IMR-90 (cell line): ENCODE results near the gene PRKN. TPM values are rescaled to one million over a fixed set of nuclear protein-coding genes. Genes with fewer than 3 reads are reported as not detected.

Source experiments
- ATAC-seq: fragments of 200-7000 bp; cut with Tn5 transposase; 2 replicates; pipeline ENCODE4 v1.9.1; 2020; ENCODE audit warnings: low read depth, mild to moderate bottlenecking, moderate library complexity
- BruUV-seq: library from RNA; stranded (reverse); fragments of 400-500 nt; replicated peaks from 2 replicates; lab custom pipeline; 2021; lab: Mats Ljungman, UMichigan
- CTCF ChIA-PET: fragments of 300-600 bp; formaldehyde crosslinking; extraction: SDS; loops from one replicate; lab custom pipeline; 2021; ENCODE audit warnings: antibody characterized with exemption; lab: Yijun Ruan, JAX
- POLR2A ChIA-PET: fragments of 300-600 bp; sonication (Branson Sonifier 250); formaldehyde crosslinking; loops from one replicate; lab custom pipeline; 2022; ENCODE audit warnings: antibody characterized with exemption; ENCODE audit not compliant: unreplicated experiment; lab: Charles Lee
- DNase-seq: peaks from one replicate; pipeline ENCODE4 v3.0.0; 2013
- H2AFZ ChIP-seq: replicated peaks from 2 replicates; pipeline ENCODE3; 2013; ENCODE audit warnings: low read length, mild to moderate bottlenecking; ENCODE audit not compliant: poor library complexity
- H2AK5ac ChIP-seq: 2 replicates; pipeline ENCODE4 v1.6.1; 2013; ENCODE audit warnings: low read depth, low read length, inconsistent platforms
- H2AK9ac ChIP-seq: replicated peaks from 2 replicates; pipeline ENCODE3; 2013; ENCODE audit warnings: mild to moderate bottlenecking, low read depth, low read length, moderate library complexity; ENCODE audit not compliant: poor library complexity
- H2BK120ac ChIP-seq: 2 replicates; pipeline ENCODE4 v1.6.1; 2013; ENCODE audit warnings: low read depth, low read length, inconsistent platforms
- H2BK15ac ChIP-seq: 3 replicates; pipeline ENCODE4 v1.6.1; 2013; ENCODE audit warnings: low read depth, low read length, inconsistent platforms
- H2BK20ac ChIP-seq: 2 replicates; pipeline ENCODE4 v1.6.1; 2013; ENCODE audit warnings: low read depth, mild to moderate bottlenecking, inconsistent platforms, low read length, moderate library complexity
- H2BK5ac ChIP-seq: 2 replicates; pipeline ENCODE4 v1.6.1; 2013; ENCODE audit warnings: mild to moderate bottlenecking, low read depth, low read length, inconsistent platforms; ENCODE audit not compliant: poor library complexity, severe bottlenecking
- H3K14ac ChIP-seq: replicated peaks from 2 replicates; pipeline ENCODE4 v1.6.1; 2013; ENCODE audit warnings: low read depth, low read length, inconsistent platforms
- H3K18ac ChIP-seq: 2 replicates; pipeline ENCODE4 v1.6.1; 2013; ENCODE audit warnings: low read depth, low read length, control low read depth
- H3K23ac ChIP-seq: 2 replicates; pipeline ENCODE4 v1.6.1; 2013; ENCODE audit warnings: low read depth, low read length, inconsistent platforms
- H3K27ac ChIP-seq: 2 replicates; pipeline ENCODE4 v1.5.1; 2013; ENCODE audit warnings: mild to moderate bottlenecking, control low read depth, low read length; ENCODE audit not compliant: insufficient read depth
- H3K27me3 ChIP-seq: 2 replicates; pipeline ENCODE4 v1.6.1; 2013; ENCODE audit warnings: low read length; ENCODE audit not compliant: control insufficient read depth, insufficient read depth
- H3K36me3 ChIP-seq: 2 replicates; pipeline ENCODE4 v1.6.1; 2013; ENCODE audit warnings: low read length, mixed read lengths; ENCODE audit not compliant: control insufficient read depth, insufficient read depth
- H3K4ac ChIP-seq: 2 replicates; pipeline ENCODE4 v1.6.1; 2013; ENCODE audit warnings: low read depth, low read length, inconsistent platforms
- H3K4me1 ChIP-seq: 2 replicates; pipeline ENCODE4 v1.6.1; 2013; ENCODE audit warnings: low read length, mixed read lengths; ENCODE audit not compliant: control insufficient read depth, insufficient read depth
- H3K4me2 ChIP-seq: 2 replicates; pipeline ENCODE4 v1.6.1; 2013; ENCODE audit warnings: low read depth, mild to moderate bottlenecking, control low read depth, low read length, moderate library complexity
- H3K4me3 ChIP-seq: 2 replicates; pipeline ENCODE4 v1.5.1; 2013; ENCODE audit warnings: low read depth, mild to moderate bottlenecking, control low read depth, low read length, moderate library complexity; ENCODE audit not compliant: insufficient read depth
- H3K56ac ChIP-seq: 2 replicates; pipeline ENCODE4 v1.6.1; 2013; ENCODE audit warnings: low read length, inconsistent platforms; ENCODE audit not compliant: insufficient read depth; ENCODE audit errors: extremely low read depth
- H3K79me1 ChIP-seq, 2 experiments: 2 replicates each; pipeline ENCODE4 v1.6.1; 2013; ENCODE audit warnings: low read length in 2 of 2, inconsistent platforms in 1 of 2, low read depth in 1 of 2
- H3K9ac ChIP-seq: 2 replicates; pipeline ENCODE4 v1.6.1; 2013; ENCODE audit warnings: low read depth, low read length, control low read depth
- H3K9me1 ChIP-seq: 2 replicates; pipeline ENCODE4 v1.6.1; 2013; ENCODE audit warnings: low read length, inconsistent platforms; ENCODE audit not compliant: insufficient read depth
- H3K9me3 ChIP-seq: 2 replicates; pipeline ENCODE4 v1.6.1; 2013; ENCODE audit warnings: low read length; ENCODE audit not compliant: control insufficient read depth, insufficient read depth
- H4K20me1 ChIP-seq: 2 replicates; pipeline ENCODE4 v1.6.1; 2013; ENCODE audit warnings: low read length, inconsistent platforms; ENCODE audit not compliant: insufficient read depth
- H4K5ac ChIP-seq: 2 replicates; pipeline ENCODE4 v1.6.1; 2013; ENCODE audit warnings: mild to moderate bottlenecking, low read depth, low read length, control low read depth
- H4K8ac ChIP-seq, 2 experiments: 2 replicates each; pipeline ENCODE4 v1.6.1; 2013; ENCODE audit warnings: low read depth in 2 of 2, low read length in 2 of 2, control low read depth in 1 of 2, inconsistent platforms in 1 of 2
- H4K91ac ChIP-seq: 2 replicates; pipeline ENCODE4 v1.6.1; 2013; ENCODE audit warnings: low read depth, low read length, inconsistent platforms; ENCODE audit not compliant: insufficient read depth
- BHLHE40 ChIP-seq: fragments of 150-350 bp; IDR thresholded peaks from 2 replicates; pipeline ENCODE4 v1.6.1; 2016; ENCODE audit warnings: mild to moderate bottlenecking, low read depth, low read length
- CEBPB ChIP-seq: IDR thresholded peaks from 2 replicates; pipeline ENCODE4 v1.6.1; 2012; ENCODE audit warnings: low read depth, low read length, improper control_type of control experiment
- CHD1 ChIP-seq: IDR thresholded peaks from 2 replicates; pipeline ENCODE4 v1.6.1; 2012; ENCODE audit warnings: low read depth, low read length, improper control_type of control experiment
- CTCF ChIP-seq: conservative IDR thresholded peaks from 2 replicates; pipeline ENCODE4 v1.5.1; 2012; ENCODE audit warnings: mild to moderate bottlenecking, low read depth, low read length, improper control_type of control experiment
- MAFK ChIP-seq: IDR thresholded peaks from 2 replicates; pipeline ENCODE4 v1.6.1; 2012; ENCODE audit warnings: low read depth, low read length, improper control_type of control experiment
- MXI1 ChIP-seq: IDR thresholded peaks from 2 replicates; pipeline ENCODE4 v1.6.1; 2012; ENCODE audit warnings: low read depth, mild to moderate bottlenecking, low read length, moderate library complexity, borderline replicate concordance
- NFE2L2 ChIP-seq: fragments of 150-350 bp; IDR thresholded peaks from 2 replicates; pipeline ENCODE4 v1.6.1; 2016; ENCODE audit warnings: low read depth, mild to moderate bottlenecking, low read length
- POLR2A ChIP-seq: IDR thresholded peaks from 2 replicates; pipeline ENCODE4 v1.6.1; 2012; ENCODE audit warnings: mild to moderate bottlenecking, low read depth, low read length
- RCOR1 ChIP-seq: IDR thresholded peaks from 2 replicates; pipeline ENCODE4 v1.6.1; 2012; ENCODE audit warnings: mild to moderate bottlenecking, low read length, improper control_type of control experiment; ENCODE audit not compliant: insufficient replicate concordance
- RFX5 ChIP-seq: IDR thresholded peaks from 2 replicates; pipeline ENCODE4 v1.8.0; 2012; ENCODE audit warnings: low read depth, mild to moderate bottlenecking, low read length, moderate library complexity
- SMC3 ChIP-seq: fragments of 150-350 bp; IDR thresholded peaks from 2 replicates; pipeline ENCODE4 v1.6.1; 2016; ENCODE audit warnings: low read depth, mild to moderate bottlenecking, antibody characterized with exemption, low read length, moderate library complexity
- WGBS, 2 experiments: methylation state at CpG; one replicate each; pipeline versions ENCODE4 v1.1.5 to v1.1.7; 2013; ENCODE audit warnings: missing lambda C conversion rate in 2 of 2; ENCODE audit not compliant: insufficient read length in 1 of 2; ENCODE audit errors: extremely low coverage in 2 of 2; 5-methylcytosine and 5-hydroxymethylcytosine counted together
- dilution Hi-C: fragments of 300-500 bp; cut with HindIII; formaldehyde crosslinking; loops from one replicate; pipeline ENCODE4 v1.14.3; 2018; ENCODE audit warnings: low sequenced_read_pairs; ENCODE audit not compliant: unreplicated experiment
- in situ Hi-C: fragments of 300-500 bp; cut with MboI; formaldehyde crosslinking; loops from 3 replicates; pipeline ENCODE4 v1.14.3; 2019; ENCODE audit warnings: low sequenced_read_pairs, inconsistent platforms, mixed read lengths
- intact Hi-C: fragments of 100-400 bp; cut with micrococcal nuclease; formaldehyde crosslinking; loops from 2 replicates; pipeline ENCODE4 v1.10.0; 2022
- polyA plus RNA-seq, 3 experiments: library from polyadenylated mRNA; depleted of rRNA; stranded (reverse); fragments of >200 nt; gene quantifications; 2 replicates each; pipeline ENCODE4 v1.2.3, GENCODE V29; 2012; ENCODE audit warnings: low replicate concordance in 1 of 3
- total RNA-seq: library from RNA; depleted of rRNA; stranded (reverse); fragments of >200 nt; gene quantifications from 2 replicates; pipeline ENCODE4 v1.2.3, GENCODE V29; 2012

The PRKN gene
- total and polyA plus RNA-seq, 2 of the 4 experiments (the other 2 are of a cell fraction): 0.15 to 0.18 TPM

GRCh38 chr6:161575523-161576254, 1151.9 kb downstream of the PRKN start:
- Histone ChIP-seq H3K27ac (no peak overlapping the region), H4K20me1 (no peaks in the 10 kb centered on the region), H2BK5ac (no peak overlapping the region), H3K27me3 (no peaks in the 10 kb centered on the region), H3K9me3 (peaks cover 18% of the 10 kb centered on the region), H3K4me2 (no peak overlapping the region), H4K8ac (no peak overlapping the region), H3K36me3 (no peaks in the 10 kb centered on the region), H3K9ac (no peak overlapping the region), H3K9me1 (no peaks in the 10 kb centered on the region), H3K14ac (no peak overlapping the region), H3K56ac (no peak overlapping the region), H3K23ac (no peak overlapping the region), H4K91ac (no peak overlapping the region), H3K18ac (no peak overlapping the region), H2BK120ac (no peak overlapping the region), H2BK20ac (no peak overlapping the region), H3K79me1 (no peaks in the 10 kb centered on the region), H4K5ac (no peak overlapping the region), H2BK15ac (no peak overlapping the region), H2AK5ac (no peak overlapping the region), H2AFZ (no peak overlapping the region), H3K4ac (no peak overlapping the region), H2AK9ac (no peak overlapping the region), H3K4me1 (no peaks in the 10 kb centered on the region), H3K4me3 (no peak overlapping the region)
- dilution Hi-C loops (no loop called here), intact Hi-C loops (no loop called here), in situ Hi-C loops (no loop called here)
- WGBS, 2 experiments: 20% methylated on average over 1 of the region's 13 CpGs; no CpG with 5 or more reads in 1 of the 2 experiments
- no peak for ATAC-seq
- ChIA-PET POLR2A (no interaction called here), CTCF (no interaction called here)
- TF ChIP-seq BHLHE40 (no peak), CEBPB (no peak), MAFK (no peak), RFX5 (no peak), MXI1 (no peak), CTCF (no peak), RCOR1 (no peak), SMC3 (no peak), CHD1 (no peak), NFE2L2 (no peak), POLR2A (no peak)
- no peak for DNase-seq
- no TSS peak for BruUV-seq
